Caco-2 (cell line): ENCODE results near the gene ZNF785. TPM values are rescaled to one million over a fixed set of nuclear protein-coding genes. Genes with fewer than 3 reads are reported as not detected.

Experiments used
- BruUV-seq: library from RNA; stranded (reverse); fragments of 400-500 nt; replicated peaks from 2 replicates; lab custom pipeline; 2021; lab: Mats Ljungman, UMichigan
- CTCF ChIA-PET: fragments of 300-600 bp; sonication (Branson Sonifier 250); formaldehyde crosslinking; loops from one replicate; lab custom pipeline; 2022; ENCODE audit warnings: antibody characterized with exemption; lab: Charles Lee
- POLR2A ChIA-PET: fragments of 300-600 bp; sonication (Branson Sonifier 250); formaldehyde crosslinking; loops from one replicate; lab custom pipeline; 2022; ENCODE audit warnings: antibody characterized with exemption; lab: Charles Lee
- DNase-seq, 2 experiments: peaks; one replicate each; pipeline versions ENCODE4 v3.0.0 to v3.0.0-alpha.2; 2020 to 2022
- H3K27me3 ChIP-seq: replicated peaks from 2 replicates; pipeline ENCODE4 v1.6.0; 2011; ENCODE audit warnings: low read length; ENCODE audit not compliant: control insufficient read depth, insufficient read depth
- H3K36me3 ChIP-seq: 2 replicates; pipeline ENCODE4 v1.5.1; 2011; ENCODE audit warnings: low read length; ENCODE audit not compliant: control insufficient read depth, insufficient read depth
- H3K4me1 ChIP-seq: fragments of 250-450 bp; sonication (Bioruptor Pico); 2 replicates; pipeline ENCODE4 v1.5.1; 2020; ENCODE audit warnings: mild to moderate bottlenecking
- H3K4me3 ChIP-seq: 2 replicates; pipeline ENCODE4 v1.5.1; 2011; ENCODE audit warnings: low read depth, mild to moderate bottlenecking, control low read depth, low read length
- H3K9me3 ChIP-seq: fragments of 250-450 bp; sonication (Bioruptor Pico); 2 replicates; pipeline ENCODE4 v1.5.1; 2020; ENCODE audit warnings: mild to moderate bottlenecking, moderate library complexity
- H3K27ac Mint-ChIP-seq: one replicate; pipeline ENCODE4 v1.8.0; 2022; ENCODE audit warnings: mixed read lengths; ENCODE audit not compliant: unreplicated experiment
- H3K27me3 Mint-ChIP-seq: one replicate; pipeline ENCODE4 v1.8.0; 2022; ENCODE audit warnings: mixed read lengths; ENCODE audit not compliant: insufficient read depth, unreplicated experiment
- H3K36me3 Mint-ChIP-seq: one replicate; pipeline ENCODE4 v1.8.0; 2022; ENCODE audit warnings: mild to moderate bottlenecking, mixed read lengths; ENCODE audit not compliant: insufficient read depth, unreplicated experiment
- H3K4me1 Mint-ChIP-seq: one replicate; pipeline ENCODE4 v1.8.0; 2022; ENCODE audit warnings: low read depth, mixed read lengths; ENCODE audit not compliant: unreplicated experiment
- H3K4me3 Mint-ChIP-seq: one replicate; pipeline ENCODE4 v1.8.0; 2022; ENCODE audit warnings: mild to moderate bottlenecking, moderate library complexity, mixed read lengths; ENCODE audit not compliant: unreplicated experiment
- H3K9me3 Mint-ChIP-seq: one replicate; pipeline ENCODE4 v1.8.0; 2022; ENCODE audit warnings: mixed read lengths; ENCODE audit not compliant: unreplicated experiment
- CTCF ChIP-seq, 2 experiments: fragments of 200-600 bp in 1 of 2; IDR thresholded peaks; 1 replicate in 1 of 2; 2 replicates in 1 of 2; pipeline versions ENCODE4 v1.5.1 to v1.8.0; 2011 to 2022; ENCODE audit warnings: antibody characterized with exemption in 1 of 2, control low read depth in 1 of 2, inconsistent platforms in 1 of 2, low read depth in 1 of 2, low read length in 1 of 2, mild to moderate bottlenecking in 1 of 2, moderate library complexity in 1 of 2; ENCODE audit not compliant: insufficient read depth in 1 of 2, severe bottlenecking in 1 of 2, unreplicated experiment in 1 of 2
- intact Hi-C: fragments of 100-400 bp; cut with micrococcal nuclease; formaldehyde crosslinking; loops from one replicate; pipeline ENCODE4 v1.10.0; 2022; ENCODE audit not compliant: unreplicated experiment
- total RNA-seq: library from RNA; stranded (reverse); gene quantifications from 2 replicates; pipeline ENCODE4 v1.2.3, GENCODE V29; 2022

ZNF785 gene
- total RNA-seq, 1 experiment from 2014 or later = 13.5 TPM

- Mint-ChIP-seq H3K4me3 (peak within 1 kb of the TSS; percentile 87), H3K4me1 (no peaks in the 10 kb centered on the region), H3K36me3 (peaks cover 12% of the 10 kb centered on the region), H3K9me3 (no peaks in the 10 kb centered on the region), H3K27ac (peak within 1 kb of the TSS; percentile 91), H3K27me3 (no peaks in the 10 kb centered on the region)
- Histone ChIP-seq H3K4me3 (peak within 1 kb of the TSS; percentile 80), H3K4me1 (no peaks in the 10 kb centered on the region; the same call in 1 of the 2 replicates), H3K9me3 (no peaks in the 10 kb centered on the region), H3K27me3 (no peaks in the 10 kb centered on the region), H3K36me3 (no peaks in the 10 kb centered on the region; the same call in 1 of the 2 replicates)
- intact Hi-C loops = loop anchor here (1.0 to 2.0 kb wide), 5 partner anchors 24 to 104 kb away; partner anchors contain the start of genes DCTPP1 and ZNF764
- ChIA-PET POLR2A (interaction anchor here (0.6 to 2.5 kb wide), 14 partner anchors 24 to 470 kb away, joined by 3 to 26 read pairs (median 6); partner anchors contain the start of genes DCTPP1, FBRS, PRR14 and ZNF688), CTCF (interaction anchor here (0.6 to 3.0 kb wide), 5 partner anchors 23 to 132 kb away, joined by 3 to 43 read pairs (median 14); partner anchors contain the start of genes DCTPP1, ZNF688 and ZNF764)
- BruUV-seq = TSS peak; percentile 24
- no peak for TF ChIP-seq CTCF (IDR thresholded peaks at IDR 0.05; ENCODE audit: insufficient read depth in 1 of 2, low read depth in 1 of 2, low read length in 1 of 2, severe bottlenecking in 1 of 2, unreplicated experiment in 1 of 2)
- DNase-seq = peak; percentile 89 to 93
Observed at GRCh38 chr16:30534368-30535105, 51.0 kb downstream of the ZNF785 start, which contains the start of gene ZNF747. ZNF747 (minus strand) TSS chr16:30534858; CDS start chr16:30534679, 179 bp downstream.

DNA sequence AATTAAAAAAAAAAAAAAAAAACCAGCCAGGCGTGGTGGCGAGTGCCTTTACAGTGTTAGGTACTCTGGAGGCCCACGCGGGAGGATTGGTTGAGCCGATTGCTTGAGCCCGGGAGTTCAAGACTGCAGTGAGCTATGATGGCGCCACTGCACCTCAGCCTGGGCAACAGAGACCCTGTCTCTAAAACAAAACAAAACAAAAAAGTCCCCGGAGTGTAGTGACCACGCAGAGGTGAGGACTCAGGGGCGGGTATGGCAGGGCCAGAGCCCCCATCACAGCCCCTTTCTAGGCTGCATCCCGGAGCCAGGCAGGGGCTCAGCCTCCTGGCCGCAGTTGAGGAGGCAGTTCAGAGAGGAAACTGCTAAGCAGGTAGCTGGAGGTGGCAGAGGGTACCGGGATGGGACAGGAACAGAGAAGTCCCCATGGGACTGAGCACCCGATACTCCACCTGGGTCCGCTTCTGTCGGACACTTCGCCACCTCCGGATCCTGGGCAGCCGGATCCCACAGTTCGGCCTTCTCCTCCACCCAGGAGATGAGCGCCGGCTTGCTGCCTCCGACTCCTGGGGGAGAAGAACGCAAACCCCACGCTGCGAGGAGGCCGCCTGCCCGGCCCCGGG is 51.6 kb downstream of the ZNF785 start:
- BruUV-seq = no TSS peak
- no peak for TF ChIP-seq CTCF (IDR thresholded peaks at IDR 0.05; ENCODE audit: insufficient read depth in 1 of 2, low read depth in 1 of 2, low read length in 1 of 2, severe bottlenecking in 1 of 2, unreplicated experiment in 1 of 2)
- ChIA-PET CTCF (interaction anchor here (0.5 to 3.0 kb wide), 5 partner anchors 24 to 131 kb away, joined by 3 to 43 read pairs (median 14); partner anchors contain the start of genes DCTPP1, ZNF688 and ZNF764), POLR2A (interaction anchor here (1.1 to 2.5 kb wide), 5 partner anchors 95 to 125 kb away, joined by 3 to 26 read pairs (median 5); partner anchors contain the start of genes DCTPP1 and FBRS)
- no peaks in the 10 kb centered on the region for H3K27me3 Mint-ChIP-seq
- Histone ChIP-seq H3K36me3 (no peaks in the 10 kb centered on the region; the same call in 1 of the 2 replicates), H3K4me3 (peak overlapping the region; percentile 80), H3K9me3 (no peaks in the 10 kb centered on the region), H3K27me3 (no peaks in the 10 kb centered on the region), H3K4me1 (peaks cover 4% of the 10 kb centered on the region)
- peak overlapping the region; percentile 87 for H3K4me3 Mint-ChIP-seq
- no peaks in the 10 kb centered on the region for H3K4me1 Mint-ChIP-seq
- no peak overlapping the region for H3K27ac Mint-ChIP-seq
- no peak for DNase-seq
- intact Hi-C loops = loop anchor here (2.0 kb wide), 3 partner anchors 25 to 95 kb away; partner anchors contain the start of gene ZNF764
- H3K36me3 Mint-ChIP-seq = peaks cover 12% of the 10 kb centered on the region
- H3K9me3 Mint-ChIP-seq = no peaks in the 10 kb centered on the region

- peaks cover 1% of the 10 kb centered on the region for H3K4me1 Mint-ChIP-seq
- H3K27ac Mint-ChIP-seq = no peak overlapping the region
- no peaks in the 10 kb centered on the region; the same call in 1 of the 2 replicates for H3K36me3 ChIP-seq
- H3K4me1 ChIP-seq = peaks cover 9% of the 10 kb centered on the region
- TF ChIP-seq CTCF (IDR thresholded peaks at IDR 0.05; ENCODE audit: insufficient read depth in 1 of 2, low read depth in 1 of 2, low read length in 1 of 2, severe bottlenecking in 1 of 2, unreplicated experiment in 1 of 2) = no peak
- intact Hi-C loops = no loop called here
- ChIA-PET POLR2A (no interaction called here), CTCF (interaction anchor here (0.5 kb wide), 1 partner anchor 36 kb away, joined by 3 read pairs; no protein-coding TSS in a partner anchor)
- peak overlapping the region; percentile 87 for H3K4me3 Mint-ChIP-seq
- no peaks in the 10 kb centered on the region for H3K27me3 Mint-ChIP-seq
- no peaks in the 10 kb centered on the region for H3K9me3 Mint-ChIP-seq
- H3K4me3 ChIP-seq = 0 out of 2 replicates have a peak overlapping the region, but pooled peaks have one; percentile 80
- peaks cover 12% of the 10 kb centered on the region for H3K36me3 Mint-ChIP-seq
- no peaks in the 10 kb centered on the region for H3K9me3 ChIP-seq
- no TSS peak for BruUV-seq
- no peak for DNase-seq
- no peaks in the 10 kb centered on the region for H3K27me3 ChIP-seq
Observed at GRCh38 chr16:30533146-30533522, 52.4 kb downstream of the ZNF785 start.
